Endothelial cell of umbilical vein (primary cell): ENCODE results near the gene DDR2. TPM values are rescaled to one million over a fixed set of nuclear protein-coding genes. Genes with fewer than 3 reads are reported as not detected.

Experiments
- BruUV-seq: library from RNA; stranded (reverse); fragments of 400-500 nt; replicated peaks from 2 replicates; lab custom pipeline; 2021; lab: Mats Ljungman, UMichigan
- CTCF ChIA-PET: fragments of 300-600, 350-600 bp; sonication (Branson Sonifier 250); formaldehyde crosslinking; loops from one replicate; lab custom pipeline; 2021; ENCODE audit warnings: antibody characterized with exemption, inconsistent platforms; lab: Charles Lee
- POLR2A ChIA-PET: fragments of 300-600, 350-600 bp; sonication (Branson Sonifier 250); formaldehyde crosslinking; loops from one replicate; lab custom pipeline; 2021; ENCODE audit warnings: antibody characterized with exemption, inconsistent platforms; lab: Charles Lee
- DNase-seq: peaks from one replicate; pipeline ENCODE4 v3.0.0-alpha.2; 2011; ENCODE audit warnings: low read depth, low spot score
- FAIRE-seq: peaks from 2 replicates; lab custom pipeline; 2011; peaks lifted over from hg19 to GRCh38; lab: Jason Lieb, UNC
- H2AFZ ChIP-seq: 2 replicates; pipeline ENCODE4 v1.6.0; 2012; ENCODE audit warnings: low read depth, low read length, control low read depth, inconsistent platforms
- H3K27ac ChIP-seq: 2 replicates; pipeline ENCODE4 v1.5.1; 2011; ENCODE audit warnings: low read depth, mild to moderate bottlenecking, control low read depth, low read length, moderate library complexity; ENCODE audit not compliant: insufficient read depth
- H3K27me3 ChIP-seq, 2 experiments: 2 replicates each; pipeline versions ENCODE4 v1.6.0 to v1.6.1; 2011; ENCODE audit warnings: low read length in 2 of 2, mixed read lengths in 1 of 2; ENCODE audit not compliant: control insufficient read depth in 2 of 2, insufficient read depth in 2 of 2
- H3K36me3 ChIP-seq, 2 experiments: 2 replicates in 1 of 2; 3 replicates in 1 of 2; pipeline ENCODE4 v1.5.1; 2011; ENCODE audit warnings: low read length in 2 of 2, mild to moderate bottlenecking in 1 of 2, moderate library complexity in 1 of 2; ENCODE audit not compliant: control insufficient read depth in 2 of 2, insufficient read depth in 2 of 2; ENCODE audit errors: extremely low read depth in 1 of 2
- H3K4me1 ChIP-seq: 3 replicates; pipeline ENCODE4 v1.5.1; 2011; ENCODE audit warnings: mild to moderate bottlenecking, low read length; ENCODE audit not compliant: control insufficient read depth, insufficient read depth; ENCODE audit errors: extremely low read depth
- H3K4me2 ChIP-seq: 2 replicates; pipeline ENCODE4 v1.6.1; 2011; ENCODE audit warnings: low read length, control low read depth, mixed read lengths; ENCODE audit not compliant: insufficient read depth
- H3K4me3 ChIP-seq, 3 experiments: fragments of 200-600 bp in 1 of 3; sonication (generic), shearing (Covaris generic) in 1 of 3; replicated peaks in 1 of 3; 2 replicates each; pipeline ENCODE4 v1.5.1; 2011 to 2016; ENCODE audit warnings: control low read depth in 3 of 3, low read length in 3 of 3, mild to moderate bottlenecking in 2 of 3, inconsistent platforms in 1 of 3, low read depth in 1 of 3, moderate library complexity in 1 of 3; ENCODE audit not compliant: insufficient read depth in 1 of 3
- H3K79me2 ChIP-seq: 2 replicates; pipeline ENCODE4 v1.6.0; 2012; ENCODE audit warnings: low read length, inconsistent platforms; ENCODE audit not compliant: control insufficient read depth, insufficient read depth
- H3K9ac ChIP-seq: replicated peaks from 2 replicates; pipeline ENCODE3; 2011; ENCODE audit warnings: low read length, control low read depth; ENCODE audit not compliant: insufficient read depth; ENCODE audit errors: extremely low read depth
- H3K9me1 ChIP-seq: replicated peaks from 3 replicates; pipeline ENCODE4 v1.6.0; 2011; ENCODE audit warnings: mild to moderate bottlenecking, low read length; ENCODE audit not compliant: control insufficient read depth, insufficient read depth; ENCODE audit errors: extremely low read depth
- H3K9me3 ChIP-seq: replicated peaks from 2 replicates; pipeline ENCODE4 v1.5.1; 2012; ENCODE audit warnings: low read length, inconsistent platforms; ENCODE audit not compliant: control insufficient read depth, insufficient read depth
- H4K20me1 ChIP-seq: replicated peaks from 2 replicates; pipeline ENCODE3; 2011; ENCODE audit warnings: mild to moderate bottlenecking, low read length; ENCODE audit not compliant: control insufficient read depth, insufficient read depth; ENCODE audit errors: extremely low read depth
- EZH2 ChIP-seq: IDR thresholded peaks from 2 replicates; pipeline ENCODE4 v1.6.1; 2012; ENCODE audit warnings: borderline replicate concordance, low read depth, mild to moderate bottlenecking, moderate library complexity, low read length, inconsistent platforms; ENCODE audit not compliant: severe bottlenecking
- FOS ChIP-seq: IDR thresholded peaks from 2 replicates; pipeline ENCODE4 v1.6.1; 2011; ENCODE audit warnings: mild to moderate bottlenecking, low read length, moderate library complexity, borderline replicate concordance; ENCODE audit not compliant: insufficient read depth
- GATA2 ChIP-seq: IDR thresholded peaks from 2 replicates; pipeline ENCODE4 v1.7.0; 2011; ENCODE audit warnings: low read depth, mild to moderate bottlenecking, moderate library complexity, mixed read lengths, low read length; ENCODE audit not compliant: insufficient read length, insufficient read depth
- JUN ChIP-seq: IDR thresholded peaks from 2 replicates; pipeline ENCODE4 v1.6.1; 2011; ENCODE audit warnings: borderline replicate concordance, low read depth; ENCODE audit not compliant: insufficient read length, insufficient read depth
- MYC ChIP-seq: IDR thresholded peaks from one replicate; pipeline ENCODE4 v1.6.1; 2011; ENCODE audit warnings: mild to moderate bottlenecking, low read depth, low read length
- POLR2A ChIP-seq: IDR thresholded peaks from 2 replicates; pipeline ENCODE4 v1.6.1; 2012; ENCODE audit warnings: low read depth, mild to moderate bottlenecking, control low read depth, low read length
- POLR2AphosphoS5 ChIP-seq: IDR thresholded peaks from 2 replicates; pipeline ENCODE4 v1.6.1; 2012; ENCODE audit warnings: low read depth, mild to moderate bottlenecking, control low read depth, low read length, moderate library complexity; ENCODE audit not compliant: insufficient read depth
- dilution Hi-C: fragments of 300-500 bp; cut with MboI; formaldehyde crosslinking; loops from one replicate; pipeline ENCODE4 v1.15.0; 2019; ENCODE audit warnings: low sequenced_read_pairs; ENCODE audit not compliant: extremely low pct_ligation_motif_present
- intact Hi-C: fragments of 100-400 bp; cut with micrococcal nuclease; formaldehyde crosslinking; loops from one replicate; pipeline ENCODE4 v1.10.0; 2022
- polyA plus RNA-seq, 4 experiments: library from polyadenylated mRNA; depleted of rRNA in 3 of 4; stranded (reverse) in 3 of 4; unstranded in 1 of 4; fragments of >200 nt; gene quantifications; 2 replicates each; pipeline versions ENCODE4 v1.2.1 to v1.2.3, GENCODE V29; 2011 to 2012; ENCODE audit warnings: missing spikeins in 1 of 4
- total RNA-seq: library from RNA; stranded (reverse); gene quantifications from 2 replicates; pipeline ENCODE4 v1.2.3, GENCODE V29; 2021
- TF ChIP-seq, protein P1 (sequence below): IDR thresholded peaks from 2 replicates; pipeline ENCODE4 v1.6.1; 2011; ENCODE audit not compliant: insufficient read depth, insufficient read length
- TF ChIP-seq, protein P2 (sequence below), 2 donors: IDR thresholded peaks; 1 replicate in 1 of 2; 2 replicates in 1 of 2; pipeline ENCODE4 v1.5.1; 2011; ENCODE audit warnings: low read length in 2 of 2, mild to moderate bottlenecking in 2 of 2, moderate library complexity in 2 of 2, control low read depth in 1 of 2, inconsistent platforms in 1 of 2, low read depth in 1 of 2; ENCODE audit not compliant: insufficient read depth in 1 of 2; ENCODE audit errors: extremely low read depth in 1 of 2

Gene DDR2
- total and polyA plus RNA-seq, 2 donors (not counting 3 experiments of a cell fraction or from before 2014, with no cell fraction given): 27.8 to 30.8 TPM

DNA sequence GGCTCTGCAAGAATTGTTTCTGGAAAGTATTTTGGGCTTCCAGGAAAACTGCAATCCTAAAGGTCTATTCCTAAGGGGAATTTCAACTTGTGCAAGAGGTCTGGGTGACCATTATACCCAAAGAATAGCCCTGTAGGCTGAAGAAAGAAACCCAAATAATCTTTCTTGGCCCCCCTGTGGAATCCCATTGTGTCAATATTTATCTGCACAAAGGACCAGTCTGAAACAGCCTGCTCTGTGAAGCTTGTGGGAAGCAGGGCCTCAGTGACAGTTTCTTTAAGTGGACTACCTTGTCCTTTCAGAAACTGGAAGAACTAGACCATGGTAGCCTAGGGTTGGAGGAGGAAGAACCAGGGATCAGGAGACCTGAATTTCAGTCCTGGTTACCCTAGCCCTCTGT lies 99.8 kb downstream of the DDR2 start:
- Histone ChIP-seq H3K9me1 (no peaks in the 10 kb centered on the region), H3K79me2 (no peaks in the 10 kb centered on the region), H2AFZ (no peak overlapping the region), H3K4me2 (no peak overlapping the region), H3K9me3 (no peaks in the 10 kb centered on the region), H3K9ac (no peak overlapping the region), H3K4me1 (no peaks in the 10 kb centered on the region), H3K36me3 (no peaks in the 10 kb centered on the region), H3K4me3 (no peak overlapping the region), H3K27ac (no peak overlapping the region), H4K20me1 (no peaks in the 10 kb centered on the region), H3K27me3 (no peaks in the 10 kb centered on the region)
- POLR2A ChIA-PET: no interaction called here
- DNase-seq: no peak
- FAIRE-seq: no peak
- intact Hi-C loops: no loop called here
- dilution Hi-C loops: no loop called here
- BruUV-seq: no TSS peak
- CTCF ChIA-PET: interaction anchor here (1.6 to 2.5 kb wide), 2 partner anchors 10 kb away, joined by 3 to 6 read pairs; no protein-coding TSS in a partner anchor
- TF ChIP-seq GATA2 (no peak), POLR2AphosphoS5 (no peak), FOS (no peak), MYC (no peak), EZH2 (no peak), JUN (no peak), POLR2A (no peak)
- TF ChIP-seq, protein P1, sequence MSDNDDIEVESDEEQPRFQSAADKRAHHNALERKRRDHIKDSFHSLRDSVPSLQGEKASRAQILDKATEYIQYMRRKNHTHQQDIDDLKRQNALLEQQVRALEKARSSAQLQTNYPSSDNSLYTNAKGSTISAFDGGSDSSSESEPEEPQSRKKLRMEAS: no peak
- TF ChIP-seq, protein P2, sequence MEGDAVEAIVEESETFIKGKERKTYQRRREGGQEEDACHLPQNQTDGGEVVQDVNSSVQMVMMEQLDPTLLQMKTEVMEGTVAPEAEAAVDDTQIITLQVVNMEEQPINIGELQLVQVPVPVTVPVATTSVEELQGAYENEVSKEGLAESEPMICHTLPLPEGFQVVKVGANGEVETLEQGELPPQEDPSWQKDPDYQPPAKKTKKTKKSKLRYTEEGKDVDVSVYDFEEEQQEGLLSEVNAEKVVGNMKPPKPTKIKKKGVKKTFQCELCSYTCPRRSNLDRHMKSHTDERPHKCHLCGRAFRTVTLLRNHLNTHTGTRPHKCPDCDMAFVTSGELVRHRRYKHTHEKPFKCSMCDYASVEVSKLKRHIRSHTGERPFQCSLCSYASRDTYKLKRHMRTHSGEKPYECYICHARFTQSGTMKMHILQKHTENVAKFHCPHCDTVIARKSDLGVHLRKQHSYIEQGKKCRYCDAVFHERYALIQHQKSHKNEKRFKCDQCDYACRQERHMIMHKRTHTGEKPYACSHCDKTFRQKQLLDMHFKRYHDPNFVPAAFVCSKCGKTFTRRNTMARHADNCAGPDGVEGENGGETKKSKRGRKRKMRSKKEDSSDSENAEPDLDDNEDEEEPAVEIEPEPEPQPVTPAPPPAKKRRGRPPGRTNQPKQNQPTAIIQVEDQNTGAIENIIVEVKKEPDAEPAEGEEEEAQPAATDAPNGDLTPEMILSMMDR (IDR thresholded peaks at IDR 0.05; ENCODE audit: extremely low read depth in 1 of 2, insufficient read depth in 1 of 2, low read depth in 1 of 2, low read length in 2 of 2): no peak
